ENCODE results near the gene HACE1.

DNA sequence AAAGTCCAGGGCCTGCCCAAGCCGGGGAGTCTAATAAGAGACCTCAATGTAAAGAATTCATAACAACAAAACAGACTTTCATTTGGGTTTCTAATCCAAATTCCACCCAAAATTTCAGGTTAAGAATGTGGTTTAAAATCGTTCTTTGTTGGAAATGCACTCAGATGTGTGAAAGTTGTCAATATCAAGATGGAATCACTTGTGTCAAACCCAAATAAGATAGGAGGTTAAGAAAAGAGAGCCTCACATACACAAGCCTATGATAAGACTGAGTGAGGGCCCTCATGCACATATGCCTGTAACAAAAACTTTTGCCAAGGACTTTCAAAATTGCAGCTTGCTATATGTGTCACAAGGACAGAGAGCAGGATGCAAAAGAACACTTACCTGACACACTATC, 145.7 kb downstream of the HACE1 start:
- TF ChIP-seq ZNF132 (tag by site-specific recombination; IDR thresholded peaks at IDR 0.05; ENCODE audit: borderline replicate concordance) (no peak), ZNF404 (tag by site-specific recombination; IDR thresholded peaks at IDR 0.05) (no peak), RBAK (tag by site-specific recombination; IDR thresholded peaks at IDR 0.05) (no peak), ZBTB8A (tag by site-specific recombination; IDR thresholded peaks at IDR 0.05) (no peak), ZNF366 (tag by site-specific recombination; conservative IDR thresholded peaks at IDR 0.05) (no peak)
- TF ChIP-seq, protein P1, sequence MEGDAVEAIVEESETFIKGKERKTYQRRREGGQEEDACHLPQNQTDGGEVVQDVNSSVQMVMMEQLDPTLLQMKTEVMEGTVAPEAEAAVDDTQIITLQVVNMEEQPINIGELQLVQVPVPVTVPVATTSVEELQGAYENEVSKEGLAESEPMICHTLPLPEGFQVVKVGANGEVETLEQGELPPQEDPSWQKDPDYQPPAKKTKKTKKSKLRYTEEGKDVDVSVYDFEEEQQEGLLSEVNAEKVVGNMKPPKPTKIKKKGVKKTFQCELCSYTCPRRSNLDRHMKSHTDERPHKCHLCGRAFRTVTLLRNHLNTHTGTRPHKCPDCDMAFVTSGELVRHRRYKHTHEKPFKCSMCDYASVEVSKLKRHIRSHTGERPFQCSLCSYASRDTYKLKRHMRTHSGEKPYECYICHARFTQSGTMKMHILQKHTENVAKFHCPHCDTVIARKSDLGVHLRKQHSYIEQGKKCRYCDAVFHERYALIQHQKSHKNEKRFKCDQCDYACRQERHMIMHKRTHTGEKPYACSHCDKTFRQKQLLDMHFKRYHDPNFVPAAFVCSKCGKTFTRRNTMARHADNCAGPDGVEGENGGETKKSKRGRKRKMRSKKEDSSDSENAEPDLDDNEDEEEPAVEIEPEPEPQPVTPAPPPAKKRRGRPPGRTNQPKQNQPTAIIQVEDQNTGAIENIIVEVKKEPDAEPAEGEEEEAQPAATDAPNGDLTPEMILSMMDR (tag by site-specific recombination; IDR thresholded peaks at IDR 0.05), result no peak
- TF ChIP-seq, protein P2, sequence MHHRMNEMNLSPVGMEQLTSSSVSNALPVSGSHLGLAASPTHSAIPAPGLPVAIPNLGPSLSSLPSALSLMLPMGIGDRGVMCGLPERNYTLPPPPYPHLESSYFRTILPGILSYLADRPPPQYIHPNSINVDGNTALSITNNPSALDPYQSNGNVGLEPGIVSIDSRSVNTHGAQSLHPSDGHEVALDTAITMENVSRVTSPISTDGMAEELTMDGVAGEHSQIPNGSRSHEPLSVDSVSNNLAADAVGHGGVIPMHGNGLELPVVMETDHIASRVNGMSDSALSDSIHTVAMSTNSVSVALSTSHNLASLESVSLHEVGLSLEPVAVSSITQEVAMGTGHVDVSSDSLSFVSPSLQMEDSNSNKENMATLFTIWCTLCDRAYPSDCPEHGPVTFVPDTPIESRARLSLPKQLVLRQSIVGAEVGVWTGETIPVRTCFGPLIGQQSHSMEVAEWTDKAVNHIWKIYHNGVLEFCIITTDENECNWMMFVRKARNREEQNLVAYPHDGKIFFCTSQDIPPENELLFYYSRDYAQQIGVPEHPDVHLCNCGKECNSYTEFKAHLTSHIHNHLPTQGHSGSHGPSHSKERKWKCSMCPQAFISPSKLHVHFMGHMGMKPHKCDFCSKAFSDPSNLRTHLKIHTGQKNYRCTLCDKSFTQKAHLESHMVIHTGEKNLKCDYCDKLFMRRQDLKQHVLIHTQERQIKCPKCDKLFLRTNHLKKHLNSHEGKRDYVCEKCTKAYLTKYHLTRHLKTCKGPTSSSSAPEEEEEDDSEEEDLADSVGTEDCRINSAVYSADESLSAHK (tag by site-specific recombination; IDR thresholded peaks at IDR 0.05), result no peak
- TF ChIP-seq, protein P3, sequence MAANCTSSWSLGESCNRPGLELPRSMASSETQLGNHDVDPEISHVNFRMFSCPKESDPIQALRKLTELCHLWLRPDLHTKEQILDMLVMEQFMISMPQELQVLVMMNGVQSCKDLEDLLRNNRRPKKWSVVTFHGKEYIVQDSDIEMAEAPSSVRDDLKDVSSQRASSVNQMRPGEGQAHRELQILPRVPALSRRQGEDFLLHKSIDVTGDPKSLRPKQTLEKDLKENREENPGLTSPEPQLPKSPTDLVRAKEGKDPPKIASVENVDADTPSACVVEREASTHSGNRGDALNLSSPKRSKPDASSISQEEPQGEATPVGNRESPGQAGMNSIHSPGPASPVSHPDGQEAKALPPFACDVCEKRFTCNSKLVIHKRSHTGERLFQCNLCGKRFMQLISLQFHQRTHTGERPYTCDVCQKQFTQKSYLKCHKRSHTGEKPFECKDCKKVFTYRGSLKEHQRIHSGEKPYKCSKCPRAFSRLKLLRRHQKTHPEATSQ (tag by site-specific recombination; IDR thresholded peaks at IDR 0.05), result no peak
